PC-3 (cell line): ENCODE measurements around the gene CLDN16.

Experiments
- CTCF ChIP-seq: fragments of 300-600 bp; sonication (generic); conservative IDR thresholded peaks from 2 replicates; pipeline ENCODE4 v1.5.1; 2017; ENCODE audit warnings: antibody characterized with exemption, low read depth, mild to moderate bottlenecking, low read length
- EZH2 ChIP-seq: fragments of 300-600 bp; sonication (generic); IDR thresholded peaks from one replicate; pipeline ENCODE4 v1.6.1; 2017; ENCODE audit warnings: antibody characterized with exemption, mild to moderate bottlenecking, low read length; ENCODE audit not compliant: unreplicated experiment

GRCh38 chr3:190380184-190380583, 7.8 kb upstream of the CLDN16 start:
- no peak for TF ChIP-seq CTCF
- TF ChIP-seq EZH2, result no peak
